ENCODE results near the gene OR1N1. TPM values are rescaled to one million over a fixed set of nuclear protein-coding genes. Genes with fewer than 3 reads are reported as not detected.
"Not testable (repeated sequence)": the region's sequence is repeated elsewhere in the genome, so short reads cannot be mapped to it uniquely, and the experiment has no call there.

OR1N1 gene
- total and polyA plus RNA-seq, 9 donors = not detected

DNA sequence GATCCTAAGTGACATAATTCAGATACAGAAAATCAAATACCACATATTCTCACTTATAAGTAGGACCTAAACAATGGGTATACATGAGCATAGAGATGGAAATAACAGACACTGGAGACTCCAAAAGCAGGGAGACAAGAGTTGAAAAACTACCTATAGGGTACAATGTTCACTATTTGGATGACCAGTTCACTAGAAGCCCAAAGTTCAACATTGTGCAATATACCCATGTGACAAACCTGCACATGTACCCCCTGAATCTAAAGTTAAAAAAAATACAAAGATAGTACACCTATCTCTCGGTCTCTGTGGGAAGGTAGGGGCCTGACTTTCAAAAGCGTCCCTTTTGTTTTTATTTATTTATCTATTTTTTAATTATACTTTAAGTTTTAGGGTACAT lies 11.7 kb upstream of the OR1N1 start:
- intact Hi-C loops (cut with DNase I) = no loop called here
- TF ChIP-seq CTCF (IDR thresholded peaks at IDR 0.05) (no peak), EP300 (IDR thresholded peaks at IDR 0.05) (no peak), POLR2A (IDR thresholded peaks at IDR 0.05) (no peak)
- no peaks in the 10 kb centered on the region for H3K36me3 ChIP-seq
- no peak for DNase-seq
- no peaks in the 10 kb centered on the region for H3K27me3 ChIP-seq
- no peaks in the 10 kb centered on the region for H3K9me3 ChIP-seq
- H3K4me1 ChIP-seq (ENCODE audit: insufficient read depth) = no peaks in the 10 kb centered on the region
- H3K4me3 ChIP-seq = no peak overlapping the region
- WGBS, 3 donors = 61 to 69% (median 61%) methylated on average over 2 of the region's 2 CpGs
- no peak overlapping the region for H3K27ac ChIP-seq

DNA sequence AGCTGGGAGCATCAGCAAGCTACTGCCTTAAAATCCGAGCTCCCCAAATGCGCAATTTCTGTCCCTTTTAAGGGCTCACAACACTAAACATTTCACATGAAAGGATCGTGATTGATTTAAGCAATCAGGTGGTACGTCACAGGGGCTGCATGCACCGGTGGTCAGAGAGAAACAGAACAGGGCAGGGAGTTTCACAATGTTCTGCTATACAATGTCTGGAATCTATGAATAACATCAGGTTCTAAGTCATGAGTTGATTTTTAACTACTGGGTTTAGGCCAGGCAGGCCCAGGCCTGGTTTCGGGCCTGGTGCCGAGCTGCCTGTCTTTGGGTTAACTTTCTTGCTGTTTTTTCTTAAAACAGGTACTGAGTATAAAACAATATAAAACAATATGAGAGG lies 10.0 kb upstream of the OR1N1 start:
- H3K27ac ChIP-seq; intact Hi-C loops (cut with DNase I): not testable (repeated sequence)
- WGBS, 3 donors = 47 to 54% (median 51%) methylated on average over 7 of the region's 7 CpGs

DNA sequence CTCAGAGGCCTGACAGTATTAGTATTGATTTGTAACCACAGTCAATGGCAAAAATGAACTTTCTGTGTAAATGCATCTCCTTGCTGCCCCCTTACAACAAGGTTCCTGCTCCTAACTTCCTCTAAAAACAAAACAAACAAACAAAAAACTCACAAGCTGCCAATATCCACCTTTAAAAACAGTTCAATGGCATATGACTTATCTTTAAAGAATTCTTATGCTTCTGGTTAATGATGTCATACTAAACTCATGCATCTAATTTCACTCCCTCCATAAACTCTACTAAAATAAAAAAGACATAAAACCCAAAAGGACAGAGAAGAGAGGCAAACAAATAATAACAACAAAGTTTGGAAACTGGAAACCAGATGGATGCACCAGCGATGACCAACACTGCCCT lies 9.0 kb upstream of the OR1N1 start:
- Histone ChIP-seq H3K27me3 (no peaks in the 10 kb centered on the region), H3K27ac (no peak overlapping the region), H3K36me3 (no peaks in the 10 kb centered on the region), H3K4me1 (ENCODE audit: insufficient read depth) (no peaks in the 10 kb centered on the region), H3K4me3 (no peak overlapping the region), H3K9me3 (no peaks in the 10 kb centered on the region)
- TF ChIP-seq EP300 (IDR thresholded peaks at IDR 0.05) = no peak
- no peak for TF ChIP-seq CTCF (IDR thresholded peaks at IDR 0.05)
- TF ChIP-seq POLR2A (IDR thresholded peaks at IDR 0.05) = no peak
- no peak for DNase-seq
- 87 to 92% (median 88%) methylated on average over 1 of the region's 1 CpG for WGBS, 3 donors
- intact Hi-C loops (cut with DNase I) = no loop called here

More for the DNA sequence above, 10.0 kb upstream of the OR1N1 start:
- not testable (repeated sequence) for H3K36me3 ChIP-seq; H3K4me1 ChIP-seq (ENCODE audit: insufficient read depth); H3K27me3 ChIP-seq; H3K4me3 ChIP-seq; H3K9me3 ChIP-seq; DNase-seq

- H3K4me1 ChIP-seq (ENCODE audit: insufficient read depth); H3K4me3 ChIP-seq; DNase-seq; intact Hi-C loops (cut with DNase I); H3K36me3 ChIP-seq; H3K27me3 ChIP-seq; H3K9me3 ChIP-seq; H3K27ac ChIP-seq: not testable (repeated sequence)
- WGBS, 3 donors = 49 to 58% (median 58%) methylated on average over 4 of the region's 4 CpGs
Measured at GRCh38 chr9:122531157-122531556, 4.1 kb upstream of the OR1N1 start.

DNA sequence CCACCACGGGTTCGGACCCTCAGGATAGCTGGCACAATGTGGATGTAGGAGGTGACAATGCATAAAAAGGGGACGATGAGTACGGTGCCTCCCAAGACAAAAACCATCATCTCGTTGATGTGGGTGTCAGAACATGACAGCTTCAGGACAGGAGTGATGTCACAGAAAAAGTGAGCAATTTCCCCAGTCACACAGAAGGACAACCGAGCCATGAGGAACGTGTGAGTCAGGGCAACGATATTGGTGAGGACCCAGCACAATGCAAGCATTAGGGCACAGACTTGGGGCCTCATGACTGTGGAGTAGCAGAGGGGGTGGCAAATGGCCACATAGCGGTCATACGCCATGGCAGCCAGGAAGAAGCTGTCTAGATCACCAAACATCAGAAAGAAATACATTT lies 491 bp downstream of the OR1N1 start:
- Histone ChIP-seq H3K4me3 (no peak overlapping the region), H3K27ac (no peak overlapping the region), H3K27me3 (no peaks in the 10 kb centered on the region), H3K36me3 (no peaks in the 10 kb centered on the region), H3K4me1 (ENCODE audit: insufficient read depth) (no peaks in the 10 kb centered on the region), H3K9me3 (no peaks in the 10 kb centered on the region)
- intact Hi-C loops (cut with DNase I) = no loop called here
- TF ChIP-seq POLR2A (IDR thresholded peaks at IDR 0.05) (no peak), CTCF (IDR thresholded peaks at IDR 0.05) (no peak), EP300 (IDR thresholded peaks at IDR 0.05) (no peak)
- DNase-seq = no peak
- WGBS, 3 donors = 77 to 84% (median 79%) methylated on average over 10 of the region's 10 CpGs

DNA sequence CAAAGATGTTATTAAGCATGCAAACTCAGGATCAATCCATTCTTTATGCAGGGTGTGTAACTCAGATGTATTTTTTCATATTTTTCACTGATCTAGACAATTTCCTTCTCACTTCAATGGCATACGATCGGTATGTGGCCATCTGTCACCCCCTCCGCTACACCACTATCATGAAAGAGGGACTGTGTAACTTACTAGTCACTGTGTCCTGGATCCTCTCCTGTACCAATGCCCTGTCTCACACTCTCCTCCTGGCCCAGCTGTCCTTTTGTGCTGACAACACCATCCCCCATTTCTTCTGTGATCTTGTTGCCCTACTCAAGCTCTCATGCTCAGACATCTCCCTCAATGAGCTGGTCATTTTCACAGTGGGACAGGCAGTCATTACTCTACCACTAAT lies 7.7 kb downstream of the OR1N1 start:
- Histone ChIP-seq H3K4me1 (ENCODE audit: insufficient read depth) (no peaks in the 10 kb centered on the region), H3K4me3 (no peak overlapping the region), H3K27me3 (no peaks in the 10 kb centered on the region), H3K9me3 (no peaks in the 10 kb centered on the region), H3K27ac (no peak overlapping the region), H3K36me3 (no peaks in the 10 kb centered on the region)
- TF ChIP-seq CTCF (IDR thresholded peaks at IDR 0.05) (no peak), POLR2A (IDR thresholded peaks at IDR 0.05) (no peak), EP300 (IDR thresholded peaks at IDR 0.05) (no peak)
- DNase-seq = no peak
- intact Hi-C loops (cut with DNase I) = no loop called here
- WGBS, 3 donors = 85 to 89% (median 88%) methylated on average over 3 of the region's 3 CpGs
